HEK293 (cell line): Measurements from ENCODE around the gene TMEM234.

Source experiments
- CTCF ChIA-PET: fragments of 350-600 bp; formaldehyde crosslinking; extraction: SDS; loops from one replicate; lab custom pipeline; 2021; ENCODE audit warnings: antibody characterized with exemption; lab: Yijun Ruan, JAX
- POLR2A ChIA-PET: fragments of 300-600 bp; formaldehyde crosslinking; extraction: SDS; loops from one replicate; lab custom pipeline; 2020; ENCODE audit warnings: antibody characterized with exemption, inconsistent platforms; lab: Yijun Ruan, JAX
- H3K27ac ChIP-seq: fragments of 200-500 bp; sonication (Bioruptor generic); 2 replicates; pipeline ENCODE4 v1.5.1; 2014; ENCODE audit warnings: low read depth, low read length, control low read depth, inconsistent platforms; ENCODE audit errors: extremely low read depth
- H3K36me3 ChIP-seq, 2 experiments: fragments of 200-500 bp in 1 of 2; sonication (Bioruptor generic) in 1 of 2; 1 replicate in 1 of 2; 2 replicates in 1 of 2; pipeline ENCODE4 v1.5.1; 2014 to 2017; ENCODE audit warnings: inconsistent platforms in 2 of 2, low read length in 2 of 2; ENCODE audit not compliant: control insufficient read depth in 2 of 2, insufficient read depth in 1 of 2
- H3K4me1 ChIP-seq: fragments of 200-500 bp; sonication (Bioruptor generic); 2 replicates; pipeline ENCODE4 v1.5.1; 2014; ENCODE audit warnings: mild to moderate bottlenecking, low read length, inconsistent platforms; ENCODE audit not compliant: control insufficient read depth, insufficient read depth
- H3K4me3 ChIP-seq: 2 replicates; pipeline ENCODE4 v1.5.1; 2011; ENCODE audit warnings: low read depth, mild to moderate bottlenecking, control low read depth, low read length, moderate library complexity
- H3K9me3 ChIP-seq: fragments of 200-500 bp; sonication (Bioruptor generic); 2 replicates; pipeline ENCODE4 v1.5.1; 2014; ENCODE audit warnings: low read depth, low read length, inconsistent platforms; ENCODE audit not compliant: control insufficient read depth, insufficient read depth
- ATF2 ChIP-seq: fragments of 450-650 bp; formaldehyde crosslinking; IDR thresholded peaks from 2 replicates; pipeline ENCODE4 v1.5.1; 2016; ENCODE audit warnings: missing biosample characterization, missing genetic modification characterization, low read depth
- CTCF ChIP-seq: fragments of 450-650 bp; formaldehyde crosslinking; IDR thresholded peaks from 2 replicates; pipeline ENCODE4 v1.5.1; 2016; ENCODE audit warnings: missing biosample characterization, missing genetic modification characterization
- GFI1B ChIP-seq: fragments of 450-650 bp; formaldehyde crosslinking; IDR thresholded peaks from 2 replicates; pipeline ENCODE4 v1.5.1; 2016; ENCODE audit warnings: missing biosample characterization, missing genetic modification characterization
- GLIS2 ChIP-seq: fragments of 450-650 bp; formaldehyde crosslinking; IDR thresholded peaks from 2 replicates; pipeline ENCODE4 v1.5.1; 2016; ENCODE audit warnings: missing biosample characterization, missing genetic modification characterization
- HOXC10 ChIP-seq: sonication (generic); formaldehyde crosslinking; IDR thresholded peaks from 2 replicates; pipeline ENCODE4 v1.8.1; 2023; ENCODE audit warnings: mild to moderate bottlenecking, missing genetic modification reagents
- HOXD13 ChIP-seq: sonication (generic); formaldehyde crosslinking; IDR thresholded peaks from 2 replicates; pipeline ENCODE4 v1.8.0; 2022; ENCODE audit warnings: missing genetic modification reagents, borderline replicate concordance
- INSM2 ChIP-seq: fragments of 450-650 bp; formaldehyde crosslinking; IDR thresholded peaks from 2 replicates; pipeline ENCODE4 v1.5.1; 2016; ENCODE audit warnings: missing biosample characterization, missing genetic modification characterization
- ZBTB6 ChIP-seq: fragments of 450-650 bp; formaldehyde crosslinking; IDR thresholded peaks from 2 replicates; pipeline ENCODE4 v1.5.1; 2017; ENCODE audit warnings: missing biosample characterization, missing genetic modification characterization
- ZBTB7A ChIP-seq: fragments of 450-650 bp; formaldehyde crosslinking; IDR thresholded peaks from 2 replicates; pipeline ENCODE4 v1.5.1; 2016; ENCODE audit warnings: low read depth, missing biosample characterization, missing genetic modification characterization
- ZFHX2 ChIP-seq: fragments of 450-650 bp; formaldehyde crosslinking; conservative IDR thresholded peaks from 2 replicates; pipeline ENCODE4 v1.5.1; 2016; ENCODE audit warnings: missing biosample characterization, missing genetic modification characterization
- ZFP41 ChIP-seq: fragments of 450-650 bp; formaldehyde crosslinking; IDR thresholded peaks from 2 replicates; pipeline ENCODE4 v1.5.1; 2016; ENCODE audit warnings: missing biosample characterization, missing genetic modification characterization, borderline replicate concordance
- ZNF121 ChIP-seq: fragments of 450-650 bp; formaldehyde crosslinking; IDR thresholded peaks from 2 replicates; pipeline ENCODE4 v1.5.1; 2016; ENCODE audit warnings: missing biosample characterization, missing genetic modification characterization
- ZNF16 ChIP-seq: fragments of 450-650 bp; formaldehyde crosslinking; IDR thresholded peaks from 2 replicates; pipeline ENCODE4 v1.5.1; 2016; ENCODE audit warnings: low read depth, missing biosample characterization, missing genetic modification characterization
- ZNF239 ChIP-seq: fragments of 450-650 bp; formaldehyde crosslinking; IDR thresholded peaks from 2 replicates; pipeline ENCODE4 v1.5.1; 2016; ENCODE audit warnings: missing biosample characterization, missing genetic modification characterization
- ZNF266 ChIP-seq: fragments of 450-650 bp; formaldehyde crosslinking; IDR thresholded peaks from 2 replicates; pipeline ENCODE4 v1.5.1; 2016; ENCODE audit warnings: missing biosample characterization, missing genetic modification characterization, low read depth
- ZNF362 ChIP-seq: fragments of 450-650 bp; formaldehyde crosslinking; IDR thresholded peaks from 2 replicates; pipeline ENCODE4 v1.5.1; 2016; ENCODE audit warnings: missing biosample characterization, missing genetic modification characterization
- ZNF416 ChIP-seq: fragments of 450-650 bp; formaldehyde crosslinking; IDR thresholded peaks from 2 replicates; pipeline ENCODE4 v1.5.1; 2016; ENCODE audit warnings: missing biosample characterization, missing genetic modification characterization
- ZNF510 ChIP-seq: fragments of 450-650 bp; formaldehyde crosslinking; IDR thresholded peaks from 2 replicates; pipeline ENCODE4 v1.5.1; 2018; ENCODE audit warnings: mild to moderate bottlenecking, missing genetic modification characterization, missing biosample characterization; ENCODE audit not compliant: insufficient replicate concordance
- ZNF529 ChIP-seq: fragments of 450-650 bp; formaldehyde crosslinking; IDR thresholded peaks from 2 replicates; pipeline ENCODE4 v1.5.1; 2017; ENCODE audit warnings: missing genetic modification characterization, missing biosample characterization; ENCODE audit not compliant: insufficient replicate concordance
- ZNF560 ChIP-seq: fragments of 450-650 bp; formaldehyde crosslinking; IDR thresholded peaks from 2 replicates; pipeline ENCODE4 v1.5.1; 2017; ENCODE audit warnings: missing biosample characterization, missing genetic modification characterization, borderline replicate concordance
- ZNF596 ChIP-seq: fragments of 450-650 bp; IDR thresholded peaks from 2 replicates; pipeline ENCODE4 v1.5.0; 2018; ENCODE audit warnings: missing biosample characterization, mild to moderate bottlenecking, missing genetic modification characterization, moderate library complexity
- ZNF654 ChIP-seq: fragments of 450-650 bp; formaldehyde crosslinking; IDR thresholded peaks from 2 replicates; pipeline ENCODE4 v1.5.1; 2016; ENCODE audit warnings: low read depth, missing biosample characterization, missing genetic modification characterization
- ZNF747 ChIP-seq: fragments of 450-650 bp; formaldehyde crosslinking; IDR thresholded peaks from 2 replicates; pipeline ENCODE4 v1.5.1; 2016; ENCODE audit warnings: missing biosample characterization, missing genetic modification characterization
- ZNF792 ChIP-seq: fragments of 450-650 bp; formaldehyde crosslinking; IDR thresholded peaks from 2 replicates; pipeline ENCODE4 v1.5.1; 2016; ENCODE audit warnings: missing biosample characterization, missing genetic modification characterization
- ZSCAN23 ChIP-seq: fragments of 450-650 bp; formaldehyde crosslinking; IDR thresholded peaks from 2 replicates; pipeline ENCODE4 v1.5.1; 2016; ENCODE audit warnings: missing biosample characterization, missing genetic modification characterization
- ZSCAN30 ChIP-seq: fragments of 450-650 bp; IDR thresholded peaks from 2 replicates; pipeline ENCODE4 v1.5.1; 2018; ENCODE audit warnings: missing biosample characterization, mild to moderate bottlenecking, missing genetic modification characterization, moderate library complexity

Gene TMEM234

GRCh38 chr1:32180186-32181060 is 41.7 kb downstream of the TMEM234 start (continued):
- no peak for TF ChIP-seq ZBTB6 (tag by site-specific recombination)
- TF ChIP-seq ZNF560 (tag by site-specific recombination) = no peak
- no peak for TF ChIP-seq ZSCAN30 (tag by site-specific recombination)
- TF ChIP-seq ZNF266 = no peak
- TF ChIP-seq GLIS2 (tag by site-specific recombination) = peak; percentile 52
- no peak for TF ChIP-seq ZNF747 (tag by site-specific recombination)

- peak within 1 kb of the TSS; percentile 76 for H3K27ac ChIP-seq
- peaks cover 6% of the 10 kb centered on the region; the same call in 1 of the 2 replicates for H3K4me1 ChIP-seq
- POLR2A ChIA-PET = interaction anchor here (0.6 to 2.7 kb wide), 25 partner anchors 8 to 533 kb away, joined by 3 to 26 read pairs (median 5); partner anchors contain the start of genes BSDC1, CCDC28B, HDAC1 and IQCC
- H3K36me3 ChIP-seq = peaks cover 17 to 44% of the 10 kb centered on the region in 2 experiments
- CTCF ChIA-PET = interaction anchor here (0.7 to 1.6 kb wide), 6 partner anchors 15 to 185 kb away, joined by 3 to 5 read pairs (median 4); partner anchors contain the start of gene TMEM39B
- H3K9me3 ChIP-seq = no peaks in the 10 kb centered on the region
- H3K4me3 ChIP-seq = peak within 1 kb of the TSS; percentile 75
- TF ChIP-seq ZNF121 (no peak), ZNF239 (tag by site-specific recombination) (no peak), INSM2 (0 out of 2 replicates have a peak, but pooled peaks have one; percentile 12), ZNF654 (tag by site-specific recombination) (no peak), CTCF (peak; percentile 49; the same call in 1 of the 2 replicates), HOXC10 (CRISPR knock-in tag) (no peak), ZNF416 (no peak), ZFP41 (tag by site-specific recombination) (no peak), ZNF510 (tag by site-specific recombination) (no peak), ZNF529 (tag by site-specific recombination) (no peak), GFI1B (tag by site-specific recombination) (no peak), ZSCAN23 (tag by site-specific recombination) (no peak), ZNF16 (tag by site-specific recombination) (no peak), ATF2 (no peak), ZFHX2 (peak; percentile 99), GLIS2 (tag by site-specific recombination) (peak; percentile 68), ZNF596 (tag by site-specific recombination) (0 out of 2 replicates have a peak, but pooled peaks have one; percentile 37), ZNF792 (tag by site-specific recombination) (no peak), ZBTB7A (tag by site-specific recombination) (peak; percentile 34; the same call in 1 of the 2 replicates), ZNF362 (no peak), HOXD13 (no peak), ZNF560 (tag by site-specific recombination) (no peak)
These were observed 42.5 kb downstream of the TMEM234 start, which contains the start of gene TXLNA for GRCh38 chr1:32179443-32180185. Gene TXLNA, plus strand, starts transcription at chr1:32179675. Its CDS starts 671 bp downstream, at chr1:32180346.
